K562 (cell line): ENCODE measurements around the gene FAM149B1. TPM values are rescaled to one million over a fixed set of nuclear protein-coding genes. Genes with fewer than 3 reads are reported as not detected.

Experiments used
- RB1 ChIP-seq: fragments of 450-650 bp; IDR thresholded peaks from 2 replicates; pipeline ENCODE4 v1.6.1; 2017; ENCODE audit warnings: low read depth, mild to moderate bottlenecking
- RBM25 ChIP-seq: fragments of 200-400 bp; formaldehyde crosslinking; IDR thresholded peaks from 2 replicates; pipeline ENCODE4 v1.6.1; 2018; ENCODE audit warnings: low read length, low read depth, moderate library complexity; ENCODE audit not compliant: severe bottlenecking
- TSHZ1 ChIP-seq: fragments of 250-450 bp; sonication (Bioruptor Pico); IDR thresholded peaks from 2 replicates; pipeline ENCODE4 v1.4.0; 2020; ENCODE audit warnings: mild to moderate bottlenecking, moderate library complexity
- polyA plus RNA-seq, 8 experiments: library from polyadenylated mRNA; depleted of rRNA in 4 of 8; stranded (reverse) in 5 of 8; unstranded in 3 of 8; fragments of >200 nt; fragmentation: Nextera tagmentation in 2 of 8; fragmentation: Illumina TruSeq in 1 of 8; extraction: Ambion mirVana in 2 of 8; extraction: Trizol in 1 of 8; gene quantifications; 2 replicates each; pipeline versions ENCODE4 v1.2.1 to v1.2.3, GENCODE V29; 2011 to 2014; ENCODE audit warnings: inconsistent platforms in 1 of 8, missing spikeins in 1 of 8
- total RNA-seq, 7 experiments: library from RNA; depleted of rRNA in 6 of 7; stranded (reverse); fragments of >200 nt in 6 of 7; fragmentation: Illumina TruSeq in 2 of 7; extraction: Trizol in 2 of 7; gene quantifications; 2 replicates each; pipeline versions ENCODE4 v1.2.1 to v1.2.3, GENCODE V29; 2011 to 2021; ENCODE audit warnings: low replicate concordance in 1 of 7
- TF ChIP-seq, protein P1 (sequence below), 2 experiments: fragments of 150-350 bp in 1 of 2; IDR thresholded peaks; 2 replicates each; pipeline ENCODE4 v1.6.1; 2012 to 2016; ENCODE audit warnings: low read depth in 2 of 2, low read length in 2 of 2, mild to moderate bottlenecking in 1 of 2, moderate library complexity in 1 of 2
- TF ChIP-seq, protein P2 (sequence below): fragments of 450-650 bp; formaldehyde crosslinking; IDR thresholded peaks from 2 replicates; pipeline ENCODE4 v1.4.0; 2022; ENCODE audit warnings: missing genetic modification characterization

The FAM149B1 gene
- total and polyA plus RNA-seq, 9 of the 15 experiments (the other 6 are each of a cell fraction or from before 2014, with no cell fraction given), result 4.2 to 18.5 (median 9.3) TPM

GRCh38 chr10:73169320-73169719 lies 1.4 kb downstream of the FAM149B1 start (continued):
- TF ChIP-seq TSHZ1, result no peak
- TF ChIP-seq, protein P1, sequence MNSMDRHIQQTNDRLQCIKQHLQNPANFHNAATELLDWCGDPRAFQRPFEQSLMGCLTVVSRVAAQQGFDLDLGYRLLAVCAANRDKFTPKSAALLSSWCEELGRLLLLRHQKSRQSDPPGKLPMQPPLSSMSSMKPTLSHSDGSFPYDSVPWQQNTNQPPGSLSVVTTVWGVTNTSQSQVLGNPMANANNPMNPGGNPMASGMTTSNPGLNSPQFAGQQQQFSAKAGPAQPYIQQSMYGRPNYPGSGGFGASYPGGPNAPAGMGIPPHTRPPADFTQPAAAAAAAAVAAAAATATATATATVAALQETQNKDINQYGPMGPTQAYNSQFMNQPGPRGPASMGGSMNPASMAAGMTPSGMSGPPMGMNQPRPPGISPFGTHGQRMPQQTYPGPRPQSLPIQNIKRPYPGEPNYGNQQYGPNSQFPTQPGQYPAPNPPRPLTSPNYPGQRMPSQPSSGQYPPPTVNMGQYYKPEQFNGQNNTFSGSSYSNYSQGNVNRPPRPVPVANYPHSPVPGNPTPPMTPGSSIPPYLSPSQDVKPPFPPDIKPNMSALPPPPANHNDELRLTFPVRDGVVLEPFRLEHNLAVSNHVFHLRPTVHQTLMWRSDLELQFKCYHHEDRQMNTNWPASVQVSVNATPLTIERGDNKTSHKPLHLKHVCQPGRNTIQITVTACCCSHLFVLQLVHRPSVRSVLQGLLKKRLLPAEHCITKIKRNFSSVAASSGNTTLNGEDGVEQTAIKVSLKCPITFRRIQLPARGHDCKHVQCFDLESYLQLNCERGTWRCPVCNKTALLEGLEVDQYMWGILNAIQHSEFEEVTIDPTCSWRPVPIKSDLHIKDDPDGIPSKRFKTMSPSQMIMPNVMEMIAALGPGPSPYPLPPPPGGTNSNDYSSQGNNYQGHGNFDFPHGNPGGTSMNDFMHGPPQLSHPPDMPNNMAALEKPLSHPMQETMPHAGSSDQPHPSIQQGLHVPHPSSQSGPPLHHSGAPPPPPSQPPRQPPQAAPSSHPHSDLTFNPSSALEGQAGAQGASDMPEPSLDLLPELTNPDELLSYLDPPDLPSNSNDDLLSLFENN (IDR thresholded peaks at IDR 0.05; ENCODE audit: low read depth in 2 of 2, low read length in 2 of 2), result no peak
- TF ChIP-seq, protein P2, sequence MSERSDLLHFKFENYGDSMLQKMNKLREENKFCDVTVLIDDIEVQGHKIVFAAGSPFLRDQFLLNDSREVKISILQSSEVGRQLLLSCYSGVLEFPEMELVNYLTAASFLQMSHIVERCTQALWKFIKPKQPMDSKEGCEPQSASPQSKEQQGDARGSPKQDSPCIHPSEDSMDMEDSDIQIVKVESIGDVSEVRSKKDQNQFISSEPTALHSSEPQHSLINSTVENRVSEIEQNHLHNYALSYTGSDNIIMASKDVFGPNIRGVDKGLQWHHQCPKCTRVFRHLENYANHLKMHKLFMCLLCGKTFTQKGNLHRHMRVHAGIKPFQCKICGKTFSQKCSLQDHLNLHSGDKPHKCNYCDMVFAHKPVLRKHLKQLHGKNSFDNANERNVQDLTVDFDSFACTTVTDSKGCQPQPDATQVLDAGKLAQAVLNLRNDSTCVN (CRISPR knock-in tag), result no peak
- peak; percentile 76 for TF ChIP-seq RBM25
- TF ChIP-seq RB1, result no peak
